GM21423 (cell line): Measurements from ENCODE around the gene SGK1.
"Not testable (repeated sequence)": the region's sequence is repeated elsewhere in the genome, so short reads cannot be mapped to it uniquely, and the experiment has no call there.

Experiments used
- ATAC-seq: cut with Tn5 transposase; IDR thresholded peaks from one replicate; pipeline ENCODE4 v1.9.1; 2021; ENCODE audit warnings: mild to moderate bottlenecking, moderate library complexity; ENCODE audit not compliant: unreplicated experiment

SGK1 gene

DNA sequence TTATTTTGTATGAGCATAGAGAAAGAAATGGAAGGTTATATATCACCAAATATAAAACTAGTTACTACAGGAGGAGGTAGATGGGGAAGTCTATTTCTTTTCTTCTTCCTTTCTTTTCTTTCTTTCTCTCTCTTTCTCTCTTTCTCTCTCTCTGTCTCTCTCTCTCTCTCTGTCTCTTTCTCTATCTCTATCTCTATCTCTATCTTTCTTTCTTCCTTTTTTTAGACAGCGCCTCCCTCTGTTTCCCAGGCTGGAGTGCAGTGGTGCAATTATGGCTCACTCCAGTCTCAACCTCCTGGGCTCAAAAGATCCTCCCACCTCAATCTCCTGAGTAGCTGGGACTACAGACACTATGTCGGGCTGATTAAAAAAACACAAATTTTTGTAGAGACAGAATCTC is 10.2 kb upstream of the SGK1 start:
- no peak for ATAC-seq

DNA sequence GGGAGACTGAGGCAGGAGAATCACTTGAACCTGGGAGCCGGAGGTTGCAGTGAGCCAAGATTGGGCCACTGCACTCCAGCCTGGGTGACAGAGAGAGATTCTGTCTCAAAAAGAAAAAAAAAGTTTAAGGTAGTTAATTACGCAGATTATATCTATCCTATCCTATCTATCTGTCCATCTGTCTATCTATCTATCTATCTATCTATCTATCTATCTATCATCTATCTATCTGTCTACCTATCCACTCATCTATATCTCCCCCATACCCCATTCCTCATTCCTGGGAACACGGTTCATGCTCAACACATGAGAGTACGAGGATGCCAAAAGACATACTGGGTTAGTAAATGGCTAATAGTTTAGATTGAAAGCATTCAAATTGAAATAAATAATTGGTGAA is 8.3 kb upstream of the SGK1 start:
- ATAC-seq: not testable (repeated sequence)

DNA sequence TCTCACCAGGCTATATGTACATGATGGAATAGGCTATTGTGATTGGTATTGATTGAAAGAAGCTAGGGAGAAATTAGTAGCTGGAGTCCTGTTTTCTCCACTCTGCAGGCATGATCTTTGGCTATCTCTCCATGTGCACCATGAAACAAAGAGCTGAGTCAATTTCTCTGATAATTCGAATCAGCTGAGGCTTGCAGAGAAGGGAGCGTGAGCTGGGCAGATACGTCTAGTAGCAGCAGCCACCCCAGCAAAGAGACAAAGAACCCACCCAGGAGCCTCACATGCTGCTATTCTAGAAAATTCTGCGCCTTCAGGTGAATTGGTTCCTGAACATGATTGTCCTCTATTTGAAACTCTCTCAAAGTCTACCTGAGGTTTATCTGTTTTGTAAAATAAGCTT is 6.9 kb upstream of the SGK1 start:
- no peak for ATAC-seq

DNA sequence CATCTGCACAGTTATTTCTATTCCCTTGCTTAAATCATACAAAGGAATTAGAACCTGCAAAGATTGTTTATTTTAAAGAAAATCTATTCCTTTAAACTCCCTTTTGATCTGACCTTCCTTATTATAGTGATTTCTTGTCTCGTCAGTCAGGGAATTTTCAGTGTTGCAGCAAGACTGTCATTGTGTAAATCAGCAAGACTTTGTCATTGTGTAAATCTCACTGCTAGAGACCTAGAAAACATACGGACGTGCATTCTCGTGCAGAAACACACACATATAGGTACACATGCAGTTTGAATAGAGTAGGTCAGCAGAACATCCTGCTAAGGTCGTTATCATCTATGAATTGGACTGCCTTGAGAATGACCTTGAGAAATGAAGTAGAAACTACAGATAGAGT is 6.2 kb upstream of the SGK1 start:
- ATAC-seq: no peak

DNA sequence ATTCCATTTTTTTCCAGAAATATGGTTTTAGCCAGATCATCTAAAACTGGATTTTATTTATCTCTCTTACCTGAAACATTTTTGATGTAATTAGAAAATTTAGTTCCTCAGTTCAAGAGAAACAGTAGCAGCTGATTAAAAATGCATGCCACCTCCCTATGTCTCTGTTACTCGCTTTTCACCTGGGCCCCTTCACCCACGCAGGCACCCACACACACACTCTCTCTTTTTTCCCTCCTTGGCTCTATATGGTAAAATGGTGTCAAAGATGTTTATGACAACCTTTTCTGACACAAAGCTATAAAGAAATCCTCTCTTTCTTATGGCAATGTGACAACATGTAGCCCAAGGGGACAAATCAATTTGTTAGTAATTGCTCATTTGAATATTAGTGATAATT is 5.8 kb upstream of the SGK1 start:
- no peak for ATAC-seq

DNA sequence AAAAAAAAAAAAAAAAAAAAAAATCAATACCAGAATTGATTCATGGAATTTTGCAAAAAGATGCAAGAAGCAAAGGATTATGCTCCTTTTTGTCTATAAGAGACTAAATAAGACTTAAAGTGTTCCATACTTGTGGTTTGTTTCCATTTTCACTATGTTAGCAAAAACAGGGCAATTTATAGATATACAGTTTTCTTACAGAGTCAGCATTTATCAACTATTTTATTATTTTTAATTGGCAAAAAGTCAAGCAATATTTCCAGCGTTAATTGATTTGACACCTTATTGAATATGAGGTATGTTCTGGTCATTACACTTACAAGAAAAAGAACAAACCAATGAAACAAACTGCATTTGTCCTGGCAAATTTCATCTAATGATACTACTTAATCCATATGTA is 5.4 kb upstream of the SGK1 start:
- ATAC-seq: no peak

DNA sequence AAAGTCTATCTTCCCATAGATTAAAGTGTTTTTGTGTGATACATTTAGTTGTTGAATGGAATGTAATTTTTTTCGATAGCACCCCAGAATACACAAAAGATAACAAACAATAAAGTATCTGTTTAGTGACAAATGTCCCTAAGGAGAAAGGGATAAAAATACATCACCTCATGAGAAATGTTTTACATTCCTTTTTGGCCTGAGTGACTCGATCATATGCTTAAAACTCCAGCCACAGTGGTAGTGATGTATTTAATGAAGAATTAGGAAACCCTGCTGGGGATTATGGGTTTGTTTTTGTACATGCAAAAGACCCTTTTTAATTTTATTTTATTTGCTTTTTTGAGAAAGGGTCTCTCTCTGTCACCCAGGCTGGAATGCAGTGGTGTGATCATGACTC is 4.3 kb upstream of the SGK1 start:
- ATAC-seq: no peak

DNA sequence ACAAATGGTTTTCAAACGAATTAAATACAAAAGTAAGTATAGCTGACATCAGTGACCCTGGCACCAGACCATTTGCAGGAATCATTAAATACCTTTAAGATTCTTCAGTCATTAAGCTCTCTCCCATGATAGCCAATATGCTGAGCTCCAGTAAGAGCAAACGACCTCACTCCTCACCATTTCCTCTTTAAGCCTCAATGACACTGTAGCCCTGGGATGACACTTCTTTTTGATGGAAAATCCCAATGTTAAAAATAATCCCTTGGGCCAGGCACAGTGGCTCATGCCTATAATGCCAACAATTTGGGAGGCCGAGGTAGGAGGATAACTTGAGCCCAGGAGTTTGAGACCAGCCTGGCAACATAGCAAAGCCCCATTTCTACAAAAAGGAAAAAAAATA is 3.3 kb upstream of the SGK1 start:
- no peak for ATAC-seq

DNA sequence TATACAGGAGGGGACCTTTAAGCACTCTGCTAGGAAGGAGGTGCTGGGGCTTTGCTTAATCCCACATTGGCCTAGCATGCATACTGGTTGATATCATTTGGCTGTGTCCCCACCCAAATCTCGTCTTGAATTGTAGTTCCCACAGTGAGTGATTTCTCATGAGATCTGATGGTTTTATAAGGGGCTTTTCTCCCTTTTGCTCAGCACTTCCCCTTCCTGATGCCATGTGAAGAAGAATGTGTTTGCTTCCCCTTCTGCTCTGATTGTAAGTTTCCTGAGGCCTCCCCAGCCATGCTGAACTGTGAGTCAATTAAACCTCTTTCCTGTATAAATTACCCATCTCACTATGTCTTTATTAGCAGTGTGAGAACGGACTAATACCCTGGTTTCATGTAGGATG is 1.8 kb upstream of the SGK1 start:
- not testable (repeated sequence) for ATAC-seq

DNA sequence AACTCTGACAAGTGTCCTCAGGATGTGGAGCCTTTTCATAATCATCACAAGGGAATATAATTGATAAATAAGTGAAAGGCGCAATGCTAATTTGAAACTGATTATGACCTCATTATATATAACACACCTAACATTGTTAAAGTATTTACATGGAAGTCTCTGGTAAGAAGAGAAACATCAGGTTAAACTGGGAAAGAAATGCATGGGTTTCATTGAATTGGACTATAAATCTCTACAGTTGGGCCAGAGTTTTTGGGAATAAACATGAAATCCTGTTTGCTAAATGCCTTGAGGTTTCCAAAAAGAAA is 1.0 kb upstream of the SGK1 start:
- no peak for ATAC-seq

DNA sequence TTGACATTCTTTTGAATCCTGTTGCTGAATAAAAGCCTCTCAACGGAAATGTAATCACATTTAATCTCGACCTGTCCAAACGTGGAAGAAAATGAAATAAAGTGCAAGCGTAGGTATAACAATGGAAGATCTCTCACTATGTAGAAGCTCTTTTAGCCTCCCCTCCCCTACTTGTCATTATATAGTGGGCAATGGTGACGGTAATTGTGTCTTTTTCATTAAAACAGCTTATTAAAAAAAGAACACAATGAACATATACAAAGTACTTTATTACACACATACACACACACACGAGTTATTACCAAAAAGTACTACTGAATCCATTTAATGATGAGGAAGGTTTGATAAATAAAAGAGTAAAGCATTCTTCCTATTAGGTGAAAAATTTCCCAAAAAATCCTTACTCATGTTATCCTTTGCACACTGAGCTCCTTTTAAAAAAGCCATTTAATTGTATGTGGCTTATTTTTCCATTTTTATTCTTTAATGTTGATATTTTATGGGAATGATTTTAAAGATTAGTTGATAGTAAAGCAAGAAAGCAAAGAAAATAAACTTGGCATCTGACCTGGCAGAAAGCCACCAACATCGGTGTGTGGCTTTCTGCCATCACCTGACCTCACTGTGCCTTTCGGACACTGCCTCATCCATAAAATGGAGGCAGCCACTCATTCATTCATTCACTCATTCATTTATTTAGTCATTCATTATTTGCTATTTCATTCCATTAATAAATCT is 493 bp upstream of the SGK1 start:
- ATAC-seq: no peak

DNA sequence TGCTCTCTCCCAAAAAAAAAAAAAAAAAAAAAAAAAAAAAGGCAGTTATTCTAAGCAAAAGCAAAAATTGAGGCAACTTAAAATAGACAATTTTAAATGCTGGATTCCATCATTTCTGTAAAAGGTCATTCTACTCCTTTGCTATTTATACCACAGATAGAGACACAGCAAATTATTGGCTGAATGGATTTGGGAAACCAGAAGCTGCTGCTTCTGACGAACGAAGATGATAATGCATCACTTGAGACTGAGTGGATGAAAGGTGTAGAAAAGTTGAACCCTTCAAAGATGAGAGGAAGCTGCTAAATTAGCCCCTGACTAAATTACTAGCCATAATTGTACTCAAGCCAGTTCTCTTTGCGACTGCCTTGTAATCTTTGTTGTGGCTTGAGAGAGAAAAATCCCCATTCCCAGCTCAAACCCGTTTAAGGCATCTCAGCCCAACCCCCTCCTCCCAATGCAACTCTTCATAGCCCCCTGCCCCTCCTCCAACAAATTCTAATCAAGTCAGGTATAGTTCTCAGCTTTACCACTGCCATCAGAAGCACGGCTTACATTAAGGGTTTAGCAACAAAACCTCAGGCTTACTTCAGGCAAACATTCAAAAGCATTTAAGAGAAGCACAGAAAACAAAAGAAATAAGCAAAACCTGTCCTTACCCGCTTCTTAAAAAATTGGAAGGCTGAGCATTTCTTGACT is 1.0 kb downstream of the SGK1 start:
- no peak for ATAC-seq

DNA sequence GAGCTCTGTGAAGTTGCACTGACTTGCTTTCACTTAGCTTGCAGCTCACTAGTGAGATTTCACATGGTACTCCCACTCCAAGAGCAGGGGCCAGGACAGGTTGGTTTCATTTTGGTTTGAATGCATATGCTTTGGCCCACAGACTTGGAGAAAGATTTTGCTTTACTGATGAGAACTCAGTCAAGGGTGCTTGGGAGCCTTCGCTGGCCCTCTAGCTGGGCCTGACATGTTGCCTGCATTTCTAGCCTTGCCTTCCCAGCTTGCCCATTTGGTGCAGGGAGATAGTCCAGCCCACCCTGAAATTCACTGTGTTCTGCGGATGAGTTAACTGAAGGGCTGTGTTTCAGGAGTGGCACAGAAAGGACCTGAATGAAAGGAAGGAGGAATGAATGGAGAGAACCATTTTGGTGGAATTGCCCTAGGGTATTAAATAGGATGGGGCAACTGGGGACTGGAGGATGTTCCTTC is 1.9 kb downstream of the SGK1 start:
- no peak for ATAC-seq

DNA sequence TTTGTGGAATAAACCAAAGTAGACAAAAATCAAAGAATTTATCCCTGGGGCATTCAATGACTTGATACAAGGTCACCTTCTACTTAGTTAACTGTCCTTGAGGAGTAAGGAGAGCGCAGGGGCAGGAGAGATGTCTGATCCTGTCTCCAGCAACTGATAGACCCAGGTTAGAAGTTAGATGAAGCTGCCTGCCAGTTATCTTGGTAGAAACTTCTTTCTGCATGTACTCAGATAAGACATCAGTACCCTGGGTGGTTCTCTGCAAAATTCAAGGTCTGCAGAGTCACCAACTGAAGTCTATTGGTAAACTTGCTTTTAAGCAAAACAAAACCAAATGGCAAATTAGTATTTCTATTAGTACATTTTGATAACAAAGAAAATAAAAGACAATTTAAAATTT is 2.7 kb downstream of the SGK1 start:
- no peak for ATAC-seq

DNA sequence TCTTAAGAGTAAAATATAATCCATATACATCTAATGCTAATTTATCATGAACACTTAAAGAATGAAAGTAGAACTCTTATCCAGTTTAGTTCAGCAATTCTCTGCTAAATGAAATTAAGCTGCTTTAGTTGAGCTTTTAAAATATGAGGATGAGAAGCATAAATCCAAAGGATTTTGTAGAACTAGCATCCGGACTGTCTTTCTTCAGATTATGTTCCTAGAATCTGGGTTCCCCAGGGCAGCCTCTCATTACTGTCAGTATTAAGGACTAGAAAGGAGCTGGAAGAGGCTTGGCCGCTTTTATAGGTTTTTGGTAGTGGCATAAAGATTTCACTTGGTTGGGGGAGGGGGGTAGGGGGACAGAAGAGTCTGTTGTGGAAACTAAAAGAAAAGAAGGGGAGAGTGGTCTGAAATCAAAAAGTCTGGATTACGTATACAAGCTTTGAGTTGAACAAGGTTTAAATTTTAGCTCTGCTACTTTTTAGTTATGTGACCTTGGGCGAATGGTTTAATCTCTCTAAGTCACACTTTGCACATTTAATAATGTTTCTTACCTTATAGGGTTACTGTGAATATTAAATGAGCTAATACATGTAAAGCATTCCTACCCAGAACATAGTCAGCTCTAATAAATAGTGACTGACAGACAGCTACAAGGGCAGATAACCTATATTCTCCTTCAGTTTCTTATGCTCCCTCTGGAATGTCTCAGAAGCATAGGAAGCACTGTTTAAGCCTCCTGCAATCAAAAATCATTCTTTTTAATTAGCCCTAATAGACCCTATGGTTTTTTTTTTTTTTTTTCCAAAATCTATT is 3.7 kb downstream of the SGK1 start:
- no peak for ATAC-seq

DNA sequence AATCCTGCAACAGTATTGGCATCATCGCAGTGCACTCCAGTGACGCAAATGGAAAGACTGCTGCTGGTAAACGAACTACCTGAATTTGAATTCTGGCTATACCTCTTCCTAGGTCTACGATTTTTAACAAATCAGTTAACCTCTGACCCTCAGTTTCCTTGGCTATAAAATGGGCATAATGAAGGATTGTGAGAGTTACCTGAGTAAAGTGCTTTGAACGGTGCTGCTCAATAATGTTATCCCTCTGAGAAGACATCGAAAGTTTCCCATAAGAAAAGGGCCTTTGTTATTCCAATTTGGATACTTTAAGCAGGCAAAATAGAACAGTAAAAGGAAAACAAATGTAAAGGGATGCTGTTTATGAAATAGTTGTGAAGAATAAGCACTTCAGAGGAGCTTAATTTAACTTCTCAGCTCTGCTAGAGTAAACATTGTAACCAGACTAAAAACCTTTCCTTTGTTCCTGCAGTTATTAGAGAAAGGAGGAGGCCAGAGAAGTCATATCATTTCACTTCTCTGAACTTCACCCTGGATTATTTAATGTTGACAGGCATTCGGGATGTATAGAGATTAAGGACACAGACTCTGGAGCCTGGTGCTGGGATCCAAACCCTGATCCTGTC is 5.8 kb downstream of the SGK1 start:
- no peak for ATAC-seq

DNA sequence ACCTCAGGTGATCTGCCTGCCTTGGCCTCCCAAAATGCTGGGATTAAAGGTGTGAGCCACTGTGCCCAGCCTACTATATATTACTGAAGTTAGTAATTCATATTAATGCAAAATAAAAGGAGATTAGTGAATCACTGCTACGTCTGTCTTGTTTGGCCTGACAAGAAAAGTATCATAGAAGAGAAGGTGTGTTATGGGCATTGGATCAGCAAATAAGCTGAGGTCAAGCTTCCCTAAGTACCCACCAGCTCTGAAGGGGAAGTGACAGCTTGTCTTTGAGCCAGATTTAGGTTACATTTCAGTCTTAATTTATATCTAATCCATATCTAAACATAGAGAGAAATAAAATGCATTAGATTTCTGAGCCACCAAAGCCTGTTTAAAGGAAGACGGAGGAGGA is 7.1 kb downstream of the SGK1 start:
- ATAC-seq: no peak

DNA sequence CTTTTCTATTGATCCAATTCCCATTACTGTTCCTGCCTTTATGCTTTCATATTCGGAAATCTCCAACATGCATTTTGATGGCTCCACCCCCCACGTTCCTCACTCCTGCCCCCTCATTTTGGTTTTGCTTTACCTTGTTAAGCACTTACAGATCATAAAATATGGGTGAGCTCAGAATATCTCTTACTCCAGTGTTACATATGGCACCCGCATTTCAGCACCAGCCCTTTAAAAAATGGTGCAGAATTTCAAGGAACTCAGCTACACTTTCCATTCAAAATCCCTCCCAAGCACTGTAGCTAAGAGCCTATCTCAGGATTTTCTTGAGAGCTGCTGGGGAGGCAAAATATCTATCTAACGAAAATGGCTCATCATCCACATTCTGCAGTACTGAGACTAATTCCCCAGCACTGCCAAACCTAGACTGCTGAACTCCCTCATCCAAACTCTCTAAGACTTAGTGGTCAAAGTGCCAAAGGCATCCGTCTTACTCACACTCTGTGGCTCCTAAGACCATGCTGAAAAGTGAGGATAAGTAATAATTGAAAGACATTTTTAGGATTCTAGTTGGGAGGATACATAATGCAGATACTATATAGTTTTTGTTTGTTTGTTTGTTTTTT is 7.8 kb downstream of the SGK1 start:
- ATAC-seq: no peak

DNA sequence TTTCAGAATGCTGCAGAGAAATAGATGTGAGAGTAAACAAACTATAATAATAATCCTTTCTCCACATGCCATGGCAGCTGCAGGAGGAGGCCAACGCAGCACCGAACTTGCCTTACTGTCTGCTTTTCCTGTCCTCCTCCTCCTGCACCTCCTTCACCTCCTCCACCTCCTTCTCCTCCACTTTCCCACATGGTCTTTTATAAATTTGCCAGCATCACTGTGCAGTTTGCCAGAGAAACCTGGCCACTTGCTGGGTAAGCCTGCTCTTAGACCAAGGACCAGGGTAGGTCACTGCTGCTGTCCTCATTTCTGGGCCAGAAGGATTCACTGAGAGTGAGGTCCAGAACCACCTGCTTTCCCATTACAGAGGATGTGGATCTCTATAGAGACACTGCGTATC is 8.7 kb downstream of the SGK1 start:
- ATAC-seq: no peak

DNA sequence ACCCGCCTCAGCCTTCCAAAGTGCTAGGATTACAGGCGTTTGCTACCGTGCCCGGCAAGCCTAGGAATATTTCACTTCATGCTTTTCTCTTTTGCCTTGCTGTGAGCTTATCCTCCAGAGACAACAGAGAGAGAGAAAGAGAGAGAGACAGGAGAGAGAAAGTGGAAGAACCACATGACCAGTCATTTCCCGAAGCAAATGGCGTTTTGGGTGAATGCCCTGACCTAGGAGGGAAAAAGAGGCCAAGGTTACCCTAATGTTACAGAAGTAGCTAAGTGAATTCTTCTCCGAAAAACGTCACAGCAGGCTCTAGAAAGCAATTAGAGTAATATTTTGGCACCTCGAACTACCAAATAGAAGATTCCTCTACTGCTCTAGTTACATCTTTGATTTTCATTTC is 9.1 kb downstream of the SGK1 start:
- no peak for ATAC-seq

DNA sequence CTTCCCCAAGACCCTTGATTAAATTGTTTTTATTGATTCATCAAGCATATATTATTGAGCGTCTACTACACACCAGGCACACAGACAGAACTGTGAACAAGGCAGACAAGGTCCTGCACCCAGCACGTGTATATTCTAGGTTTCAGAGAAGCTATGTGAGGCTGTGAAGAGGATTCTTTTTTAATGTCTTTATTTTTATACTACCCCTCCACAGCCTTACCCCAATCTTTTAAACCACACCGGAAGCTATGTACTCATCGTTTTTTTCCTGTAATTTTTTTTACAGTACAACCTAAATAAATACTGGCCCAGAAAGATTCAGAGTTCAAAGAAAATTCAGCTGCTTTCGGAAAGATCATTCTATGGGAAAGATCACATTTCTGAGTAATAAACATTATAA is 10.0 kb downstream of the SGK1 start:
- no peak for ATAC-seq
